ENCODE results near the gene CDK9. TPM values are rescaled to one million over a fixed set of nuclear protein-coding genes. Genes with fewer than 3 reads are reported as not detected.

CDK9 gene
- total RNA-seq, 2 experiments from 2014 or later, result 80.0 to 136 TPM

DNA sequence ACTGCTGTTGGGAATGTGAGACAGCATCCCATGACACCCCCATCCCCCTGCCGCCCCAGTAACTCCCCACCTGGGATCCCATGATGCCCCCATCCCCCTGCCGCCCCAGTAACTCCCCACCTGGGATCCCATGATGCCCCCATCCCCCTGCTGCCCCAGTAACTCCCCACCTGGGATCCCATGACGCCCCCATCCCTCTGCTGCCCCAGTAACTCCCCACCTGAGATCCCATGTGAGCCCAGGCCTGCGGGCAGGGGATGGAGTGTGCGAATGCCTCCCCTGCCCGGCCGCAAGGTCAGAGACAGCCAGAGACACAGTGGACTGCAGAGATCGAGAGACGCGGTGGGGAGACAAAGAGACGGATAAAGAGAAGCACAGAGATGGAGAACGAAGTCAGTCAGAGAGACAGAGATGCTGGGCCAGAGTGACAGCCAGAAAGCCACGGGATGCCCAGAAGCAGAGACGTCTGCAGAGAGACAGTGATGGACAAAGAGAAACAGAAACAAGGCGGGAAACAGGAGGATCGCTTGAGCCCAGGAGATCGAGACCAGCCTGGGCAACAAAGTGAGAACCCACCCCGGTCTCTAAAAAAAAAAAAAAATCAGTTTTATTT is 8.4 kb upstream of the CDK9 start:
- no peaks in the 10 kb centered on the region for H3K9me2 ChIP-seq (ENCODE audit: insufficient read depth, low read length)
- no peak for TF ChIP-seq EZH2phosphoT487 (IDR thresholded peaks at IDR 0.05; ENCODE audit: borderline replicate concordance, low read depth, low read length)
- TF ChIP-seq, protein P1, sequence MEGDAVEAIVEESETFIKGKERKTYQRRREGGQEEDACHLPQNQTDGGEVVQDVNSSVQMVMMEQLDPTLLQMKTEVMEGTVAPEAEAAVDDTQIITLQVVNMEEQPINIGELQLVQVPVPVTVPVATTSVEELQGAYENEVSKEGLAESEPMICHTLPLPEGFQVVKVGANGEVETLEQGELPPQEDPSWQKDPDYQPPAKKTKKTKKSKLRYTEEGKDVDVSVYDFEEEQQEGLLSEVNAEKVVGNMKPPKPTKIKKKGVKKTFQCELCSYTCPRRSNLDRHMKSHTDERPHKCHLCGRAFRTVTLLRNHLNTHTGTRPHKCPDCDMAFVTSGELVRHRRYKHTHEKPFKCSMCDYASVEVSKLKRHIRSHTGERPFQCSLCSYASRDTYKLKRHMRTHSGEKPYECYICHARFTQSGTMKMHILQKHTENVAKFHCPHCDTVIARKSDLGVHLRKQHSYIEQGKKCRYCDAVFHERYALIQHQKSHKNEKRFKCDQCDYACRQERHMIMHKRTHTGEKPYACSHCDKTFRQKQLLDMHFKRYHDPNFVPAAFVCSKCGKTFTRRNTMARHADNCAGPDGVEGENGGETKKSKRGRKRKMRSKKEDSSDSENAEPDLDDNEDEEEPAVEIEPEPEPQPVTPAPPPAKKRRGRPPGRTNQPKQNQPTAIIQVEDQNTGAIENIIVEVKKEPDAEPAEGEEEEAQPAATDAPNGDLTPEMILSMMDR (conservative IDR thresholded peaks at IDR 0.05; ENCODE audit: low read length), result no peak
- H3K9me3 ChIP-seq (ENCODE audit: low read length), result no peaks in the 10 kb centered on the region
- ChIA-PET CTCF (ENCODE audit: unreplicated experiment) (no interaction called here), POLR2A (interaction anchor here (2.6 kb wide), 1 partner anchor 10 kb away, joined by 8 read pairs; no protein-coding TSS in a partner anchor)
- peaks cover 31% of the 10 kb centered on the region for H3K36me3 ChIP-seq (ENCODE audit: insufficient read depth, low read length)
- peak overlapping the region; percentile 93 for H3K4me2 ChIP-seq (ENCODE audit: low read length)
- intact Hi-C loops (cut with micrococcal nuclease; ENCODE audit: unreplicated experiment), result loop anchor here (5.0 kb wide), 2 partner anchors 205 to 290 kb away; partner anchors contain the start of genes EEIG1, NAIF1 and SLC25A25
- peak overlapping the region; percentile 88 for H3K4me3 ChIP-seq (ENCODE audit: low read depth, low read length, poor library complexity, severe bottlenecking)
- peaks cover 70% of the 10 kb centered on the region for H3K4me1 ChIP-seq (ENCODE audit: insufficient read depth, low read length, poor library complexity, severe bottlenecking)
- peaks cover 46% of the 10 kb centered on the region for H3K79me2 ChIP-seq (ENCODE audit: insufficient read depth, low read depth, low read length)
- no peaks in the 10 kb centered on the region for H4K20me1 ChIP-seq (ENCODE audit: insufficient read depth, low read length)
- H2AFZ ChIP-seq (ENCODE audit: low read length), result no peak overlapping the region
- peak overlapping the region; percentile 95 for H3K27ac ChIP-seq (ENCODE audit: low read depth, low read length, poor library complexity, severe bottlenecking)
- DNase-seq (ENCODE audit: low spot score), result peak; percentile 37
- no TSS peak for BruUV-seq (replicated peaks)

GRCh38 chr9:127778280-127779135 is 7.3 kb upstream of the CDK9 start, which contains the start of gene SH2D3C:
SH2D3C (minus strand) TSS chr9:127778666; CDS start chr9:127778627, 39 bp downstream.
- BruUV-seq (replicated peaks), result TSS peak; percentile 85
- POLR2A ChIA-PET, result interaction anchor here (0.7 to 2.6 kb wide), 8 partner anchors 8 to 328 kb away, joined by 3 to 8 read pairs (median 4); no protein-coding TSS in a partner anchor
- no peaks in the 10 kb centered on the region for H3K9me3 ChIP-seq (ENCODE audit: low read length)
- peak within 1 kb of the TSS; percentile 93 for H3K4me2 ChIP-seq (ENCODE audit: low read length)
- intact Hi-C loops (cut with micrococcal nuclease; ENCODE audit: unreplicated experiment), result loop anchor here (1.0 to 5.0 kb wide), 3 partner anchors 8 to 289 kb away; partner anchors contain the start of genes CDK9, EEIG1, NAIF1 and SLC25A25
- H4K20me1 ChIP-seq (ENCODE audit: insufficient read depth, low read length), result no peaks in the 10 kb centered on the region
- peak within 1 kb of the TSS; percentile 88 for H3K4me3 ChIP-seq (ENCODE audit: low read depth, low read length, poor library complexity, severe bottlenecking)
- H3K9me2 ChIP-seq (ENCODE audit: insufficient read depth, low read length), result no peaks in the 10 kb centered on the region
- peaks cover 46% of the 10 kb centered on the region for H3K79me2 ChIP-seq (ENCODE audit: insufficient read depth, low read depth, low read length)
- peaks cover 20% of the 10 kb centered on the region for H3K36me3 ChIP-seq (ENCODE audit: insufficient read depth, low read length)
- H2AFZ ChIP-seq (ENCODE audit: low read length), result no peak within 1 kb of the TSS
- CTCF ChIA-PET (ENCODE audit: unreplicated experiment), result interaction anchor here (0.6 kb wide), 1 partner anchor 190 kb away, joined by 4 read pairs; no protein-coding TSS in a partner anchor
- H3K4me1 ChIP-seq (ENCODE audit: insufficient read depth, low read length, poor library complexity, severe bottlenecking), result peaks cover 70% of the 10 kb centered on the region
- TF ChIP-seq EZH2phosphoT487 (IDR thresholded peaks at IDR 0.05; ENCODE audit: borderline replicate concordance, low read depth, low read length), result no peak
- TF ChIP-seq, protein P1 (conservative IDR thresholded peaks at IDR 0.05; ENCODE audit: low read length), result no peak
- DNase-seq (ENCODE audit: low spot score), result peak; percentile 77
- peak within 1 kb of the TSS; percentile 95 for H3K27ac ChIP-seq (ENCODE audit: low read depth, low read length, poor library complexity, severe bottlenecking)
